Measurements from ENCODE around the gene COX19. TPM values are rescaled to one million over a fixed set of nuclear protein-coding genes. Genes with fewer than 3 reads are reported as not detected.

Gene COX19
- total and polyA plus RNA-seq, 2 of the 13 experiments (the other 11 are each of a cell fraction or from before 2014, with no cell fraction given) = 11.5 to 21.7 TPM

- TF ChIP-seq TSC22D2 (CRISPR knock-in tag; IDR thresholded peaks at IDR 0.05; ENCODE audit: borderline replicate concordance) (peak; percentile 82; the same call in 1 of the 2 replicates), MYC (CRISPR knock-in tag; IDR thresholded peaks at IDR 0.05; ENCODE audit: borderline replicate concordance) (peak; percentile 73), ZNF33A (CRISPR knock-in tag; IDR thresholded peaks at IDR 0.05; ENCODE audit: borderline replicate concordance) (0 out of 2 replicates have a peak, but pooled peaks have one; percentile 66), ZBTB44 (CRISPR knock-in tag; IDR thresholded peaks at IDR 0.05) (peak; percentile 62; the same call in 1 of the 2 replicates), ZNF772 (CRISPR knock-in tag; IDR thresholded peaks at IDR 0.05) (peak; percentile 62), ISL2 (CRISPR knock-in tag; IDR thresholded peaks at IDR 0.05) (no peak; the same call in 1 of the 2 replicates), TEAD2 (CRISPR knock-in tag; IDR thresholded peaks at IDR 0.05) (no peak), CREB3 (CRISPR knock-in tag; IDR thresholded peaks at IDR 0.05) (peak; percentile 44; the same call in 1 of the 2 replicates), ZFP37 (CRISPR knock-in tag; IDR thresholded peaks at IDR 0.05; ENCODE audit: borderline replicate concordance) (no peak), RBFOX2 (IDR thresholded peaks at IDR 0.05; ENCODE audit: low read depth, low read length) (peak; percentile 97), CENPBD1 (CRISPR knock-in tag; IDR thresholded peaks at IDR 0.05; ENCODE audit: borderline replicate concordance, low read depth) (no peak), ZNF264 (CRISPR knock-in tag; IDR thresholded peaks at IDR 0.05) (peak; percentile 66; the same call in 1 of the 2 replicates), TCF12 (IDR thresholded peaks at IDR 0.05) (no peak), TCF12 (CRISPR knock-in tag; IDR thresholded peaks at IDR 0.05) (0 out of 2 replicates have a peak, but pooled peaks have one; percentile 71), EED (CRISPR knock-in tag; IDR thresholded peaks at IDR 0.05) (peak; percentile 88; the same call in 1 of the 2 replicates), IKZF5 (CRISPR knock-in tag; IDR thresholded peaks at IDR 0.05) (peak; percentile 15; the same call in 1 of the 2 replicates), MED13 (CRISPR knock-in tag; IDR thresholded peaks at IDR 0.05) (peak; percentile 46; the same call in 1 of the 2 replicates), MAZ (IDR thresholded peaks at IDR 0.05; ENCODE audit: borderline replicate concordance, low read depth, low read length) (peak; percentile 84; the same call in 1 of the 2 replicates), MAZ (CRISPR knock-in tag; IDR thresholded peaks at IDR 0.05; ENCODE audit: low read depth) (peak; percentile 76), NFE2L1 (CRISPR knock-in tag; IDR thresholded peaks at IDR 0.05; ENCODE audit: borderline replicate concordance) (0 out of 2 replicates have a peak, but pooled peaks have one; percentile 46), AGO2 (optimal IDR thresholded peaks at IDR 0.05; ENCODE audit: low read depth, low read length) (peak; percentile 88), ZNF460 (CRISPR knock-in tag; IDR thresholded peaks at IDR 0.05; ENCODE audit: borderline replicate concordance) (no peak), FOXA1 (IDR thresholded peaks at IDR 0.05) (no peak), FOXA1 (CRISPR knock-in tag; IDR thresholded peaks at IDR 0.05) (peak; percentile 27; the same call in 1 of the 2 replicates)
Measured at GRCh38 chr7:974820-975681, at the start of gene COX19 (continued).
